Measurements from ENCODE around the gene AKAP6.

The AKAP6 gene

DNA sequence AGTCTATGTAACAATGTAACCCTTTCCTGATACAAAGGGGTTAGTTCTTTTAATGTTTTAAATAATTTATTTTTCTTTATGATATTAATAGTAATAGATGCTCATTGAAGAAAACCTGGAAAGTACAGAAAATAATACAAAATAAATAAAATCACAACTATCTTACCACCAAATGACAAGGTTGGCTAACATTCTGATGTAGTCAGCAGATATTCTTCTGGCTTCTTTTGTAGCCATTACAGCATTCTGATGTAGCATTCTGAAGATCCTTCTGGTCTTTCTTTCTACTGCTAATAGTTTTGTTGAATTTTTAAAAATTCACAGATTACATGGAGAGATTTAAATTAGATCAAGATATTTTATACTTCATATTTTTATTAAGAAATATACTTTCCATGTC is 301.6 kb downstream of the AKAP6 start:
- H3K36me3 Mint-ChIP-seq (ENCODE audit: low read depth) = no peaks in the 10 kb centered on the region
- TF ChIP-seq, protein P1, sequence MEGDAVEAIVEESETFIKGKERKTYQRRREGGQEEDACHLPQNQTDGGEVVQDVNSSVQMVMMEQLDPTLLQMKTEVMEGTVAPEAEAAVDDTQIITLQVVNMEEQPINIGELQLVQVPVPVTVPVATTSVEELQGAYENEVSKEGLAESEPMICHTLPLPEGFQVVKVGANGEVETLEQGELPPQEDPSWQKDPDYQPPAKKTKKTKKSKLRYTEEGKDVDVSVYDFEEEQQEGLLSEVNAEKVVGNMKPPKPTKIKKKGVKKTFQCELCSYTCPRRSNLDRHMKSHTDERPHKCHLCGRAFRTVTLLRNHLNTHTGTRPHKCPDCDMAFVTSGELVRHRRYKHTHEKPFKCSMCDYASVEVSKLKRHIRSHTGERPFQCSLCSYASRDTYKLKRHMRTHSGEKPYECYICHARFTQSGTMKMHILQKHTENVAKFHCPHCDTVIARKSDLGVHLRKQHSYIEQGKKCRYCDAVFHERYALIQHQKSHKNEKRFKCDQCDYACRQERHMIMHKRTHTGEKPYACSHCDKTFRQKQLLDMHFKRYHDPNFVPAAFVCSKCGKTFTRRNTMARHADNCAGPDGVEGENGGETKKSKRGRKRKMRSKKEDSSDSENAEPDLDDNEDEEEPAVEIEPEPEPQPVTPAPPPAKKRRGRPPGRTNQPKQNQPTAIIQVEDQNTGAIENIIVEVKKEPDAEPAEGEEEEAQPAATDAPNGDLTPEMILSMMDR (IDR thresholded peaks at IDR 0.05) = no peak
- H3K9me3 Mint-ChIP-seq = no peaks in the 10 kb centered on the region
- peaks cover 3% of the 10 kb centered on the region for H3K27me3 Mint-ChIP-seq (ENCODE audit: low read depth, poor library complexity)
- H3K27ac Mint-ChIP-seq = no peak overlapping the region
- no peak overlapping the region for H3K4me3 Mint-ChIP-seq
- DNase-seq = no peak
- H3K4me1 Mint-ChIP-seq = peaks cover 7% of the 10 kb centered on the region

DNA sequence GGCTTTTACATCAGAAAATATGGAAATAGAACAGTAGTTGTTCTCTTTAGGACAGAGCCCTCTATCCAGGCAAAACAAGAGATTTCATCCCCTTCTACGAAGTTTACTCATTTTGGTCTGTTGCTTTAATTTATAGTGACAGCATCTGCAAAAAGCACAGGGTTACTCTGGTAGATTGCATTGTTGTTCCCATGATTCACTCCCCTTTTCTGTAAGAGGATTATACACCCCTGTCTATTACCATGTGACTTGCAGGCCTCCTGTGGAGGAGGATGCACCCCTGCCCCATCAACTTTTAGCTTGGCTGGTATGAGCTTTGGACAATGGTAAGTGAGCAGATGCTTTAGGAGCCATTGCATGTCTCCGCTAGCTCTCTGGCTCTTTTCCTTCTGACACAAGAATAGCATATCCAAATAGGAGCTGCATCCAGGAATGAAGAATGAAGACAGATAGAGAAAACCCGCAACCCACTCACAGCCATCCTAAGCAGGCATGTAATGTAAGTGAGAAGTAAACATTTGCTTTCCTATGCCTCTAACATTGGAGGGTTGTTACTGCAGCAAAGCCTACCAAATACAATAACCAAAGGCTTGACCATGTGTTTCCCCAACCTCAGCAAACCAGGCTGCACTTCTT is 304.2 kb downstream of the AKAP6 start:
- H3K9me3 Mint-ChIP-seq = no peaks in the 10 kb centered on the region
- H3K27ac Mint-ChIP-seq = no peak overlapping the region
- no peaks in the 10 kb centered on the region for H3K36me3 Mint-ChIP-seq (ENCODE audit: low read depth)

DNA sequence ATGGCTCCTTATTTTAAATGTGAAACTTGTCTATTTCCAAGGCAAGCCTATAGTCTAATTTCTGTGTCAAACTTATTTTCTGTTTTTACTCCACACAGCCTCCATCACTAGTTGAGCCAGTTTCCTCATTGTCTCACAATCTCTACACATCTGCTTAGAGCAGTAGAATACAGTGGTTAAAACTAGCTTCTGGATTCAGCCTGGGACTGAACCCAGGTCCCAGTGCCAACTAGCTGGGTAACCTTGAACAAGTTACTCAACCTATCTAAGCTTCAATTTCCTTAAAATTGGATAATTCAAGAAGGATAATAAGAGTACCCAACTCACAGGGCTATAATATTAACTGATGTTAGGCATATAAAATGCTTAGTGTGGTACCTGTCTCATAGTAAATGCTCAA is 304.8 kb downstream of the AKAP6 start:
- no peak overlapping the region for H3K27ac Mint-ChIP-seq
- no peaks in the 10 kb centered on the region for H3K36me3 Mint-ChIP-seq (ENCODE audit: low read depth)
- TF ChIP-seq, protein P1 (IDR thresholded peaks at IDR 0.05) = no peak
- no peaks in the 10 kb centered on the region for H3K9me3 Mint-ChIP-seq
- H3K27me3 Mint-ChIP-seq (ENCODE audit: low read depth, poor library complexity) = peaks cover 3% of the 10 kb centered on the region
- H3K4me3 Mint-ChIP-seq = no peak overlapping the region
- no peaks in the 10 kb centered on the region for H3K4me1 Mint-ChIP-seq
- DNase-seq = no peak

More for the DNA sequence above, 304.2 kb downstream of the AKAP6 start:
- no peak for DNase-seq
- H3K27me3 Mint-ChIP-seq (ENCODE audit: low read depth, poor library complexity) = peaks cover 3% of the 10 kb centered on the region
- TF ChIP-seq, protein P1 (IDR thresholded peaks at IDR 0.05) = no peak
- no peak overlapping the region for H3K4me3 Mint-ChIP-seq
- H3K4me1 Mint-ChIP-seq = no peaks in the 10 kb centered on the region

DNA sequence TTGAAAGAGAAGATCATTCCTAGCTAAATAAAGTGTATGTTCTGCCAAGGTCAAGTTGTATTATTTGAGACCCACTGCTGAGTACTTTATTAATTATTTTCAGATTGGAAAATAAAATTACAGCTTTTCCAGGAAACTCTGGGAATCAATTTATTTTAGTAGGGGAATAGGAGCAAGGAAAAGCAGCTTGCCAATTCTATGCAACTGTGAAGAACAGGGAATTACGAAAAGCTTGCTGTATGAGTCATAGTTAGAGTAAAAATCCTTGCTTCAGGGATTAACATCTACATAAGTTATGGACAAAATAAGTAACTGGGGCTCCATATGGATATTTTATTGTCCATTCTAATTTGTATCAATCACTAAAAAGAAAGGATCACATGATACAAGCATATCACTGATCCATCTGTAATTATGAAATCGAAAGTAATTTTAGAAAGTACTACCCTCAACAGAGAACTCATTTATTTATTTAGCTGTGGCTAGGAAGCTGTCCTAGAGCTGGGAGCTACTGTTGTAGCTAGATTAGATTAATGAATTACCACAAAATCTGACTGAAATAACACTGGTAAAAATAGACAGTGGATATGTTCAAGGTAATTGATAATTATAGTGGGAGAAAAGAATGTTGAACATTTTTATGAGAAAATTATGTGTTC is 306.1 kb downstream of the AKAP6 start:
- no peaks in the 10 kb centered on the region for H3K36me3 Mint-ChIP-seq (ENCODE audit: low read depth)
- no peaks in the 10 kb centered on the region for H3K9me3 Mint-ChIP-seq
- no peak for DNase-seq
- H3K27ac Mint-ChIP-seq = no peak overlapping the region
- H3K27me3 Mint-ChIP-seq (ENCODE audit: low read depth, poor library complexity) = peaks cover 3% of the 10 kb centered on the region
- TF ChIP-seq, protein P1 (IDR thresholded peaks at IDR 0.05) = no peak
- no peaks in the 10 kb centered on the region for H3K4me1 Mint-ChIP-seq
- H3K4me3 Mint-ChIP-seq = no peak overlapping the region

DNA sequence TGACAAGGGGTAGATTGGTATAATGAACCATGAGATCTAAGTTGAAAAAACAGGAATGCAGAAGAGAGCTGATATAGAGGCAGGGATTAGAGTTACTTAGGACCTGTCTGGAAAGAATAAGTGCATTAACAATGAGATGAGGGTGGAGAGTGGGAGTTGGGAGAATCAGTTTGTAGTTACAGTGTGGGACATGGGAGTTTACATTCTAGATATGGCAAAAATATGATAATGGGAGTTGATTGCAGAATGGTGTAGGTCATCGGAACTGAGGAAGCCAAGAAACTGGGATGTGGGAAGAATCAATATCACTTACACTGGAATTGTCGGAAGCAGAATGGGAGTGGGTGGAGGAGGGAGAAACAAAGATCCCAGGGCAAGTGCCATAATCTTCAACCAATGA is 308.5 kb downstream of the AKAP6 start:
- no peaks in the 10 kb centered on the region for H3K36me3 Mint-ChIP-seq (ENCODE audit: low read depth)
- peaks cover 3% of the 10 kb centered on the region for H3K27me3 Mint-ChIP-seq (ENCODE audit: low read depth, poor library complexity)
- no peak overlapping the region for H3K27ac Mint-ChIP-seq
- no peak overlapping the region for H3K4me3 Mint-ChIP-seq
- TF ChIP-seq, protein P1 (IDR thresholded peaks at IDR 0.05) = no peak
- no peaks in the 10 kb centered on the region for H3K9me3 Mint-ChIP-seq
- DNase-seq = no peak
- H3K4me1 Mint-ChIP-seq = no peaks in the 10 kb centered on the region

DNA sequence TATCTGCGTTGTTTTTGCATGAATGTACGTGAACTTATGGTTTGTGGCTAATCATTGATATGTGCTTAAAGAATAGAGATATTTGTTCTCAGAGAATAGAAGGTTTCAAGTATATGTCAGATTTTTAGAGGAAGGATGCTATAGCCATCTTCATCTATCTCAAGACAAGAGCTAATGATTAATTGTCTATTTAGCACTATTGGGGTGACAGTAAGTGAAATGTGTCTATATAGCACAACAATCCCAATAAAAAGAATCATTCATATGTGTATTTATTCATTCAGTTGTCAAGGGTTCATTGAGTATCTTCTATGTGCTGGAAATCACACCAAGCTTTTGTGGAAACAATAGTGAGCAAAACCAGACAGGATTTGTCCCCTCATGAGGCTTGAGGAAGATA is 310.1 kb downstream of the AKAP6 start:
- TF ChIP-seq, protein P1 (IDR thresholded peaks at IDR 0.05) = no peak
- no peak overlapping the region for H3K4me3 Mint-ChIP-seq
- H3K27me3 Mint-ChIP-seq (ENCODE audit: low read depth, poor library complexity) = peaks cover 3% of the 10 kb centered on the region
- H3K9me3 Mint-ChIP-seq = no peaks in the 10 kb centered on the region
- H3K36me3 Mint-ChIP-seq (ENCODE audit: low read depth) = no peaks in the 10 kb centered on the region
- no peak overlapping the region for H3K27ac Mint-ChIP-seq
- H3K4me1 Mint-ChIP-seq = no peaks in the 10 kb centered on the region
- DNase-seq = no peak
